ENCODE results near the gene KLRC4.
"Not testable (repeated sequence)": the region's sequence is repeated elsewhere in the genome, so short reads cannot be mapped to it uniquely, and the experiment has no call there.

The KLRC4 gene

DNA sequence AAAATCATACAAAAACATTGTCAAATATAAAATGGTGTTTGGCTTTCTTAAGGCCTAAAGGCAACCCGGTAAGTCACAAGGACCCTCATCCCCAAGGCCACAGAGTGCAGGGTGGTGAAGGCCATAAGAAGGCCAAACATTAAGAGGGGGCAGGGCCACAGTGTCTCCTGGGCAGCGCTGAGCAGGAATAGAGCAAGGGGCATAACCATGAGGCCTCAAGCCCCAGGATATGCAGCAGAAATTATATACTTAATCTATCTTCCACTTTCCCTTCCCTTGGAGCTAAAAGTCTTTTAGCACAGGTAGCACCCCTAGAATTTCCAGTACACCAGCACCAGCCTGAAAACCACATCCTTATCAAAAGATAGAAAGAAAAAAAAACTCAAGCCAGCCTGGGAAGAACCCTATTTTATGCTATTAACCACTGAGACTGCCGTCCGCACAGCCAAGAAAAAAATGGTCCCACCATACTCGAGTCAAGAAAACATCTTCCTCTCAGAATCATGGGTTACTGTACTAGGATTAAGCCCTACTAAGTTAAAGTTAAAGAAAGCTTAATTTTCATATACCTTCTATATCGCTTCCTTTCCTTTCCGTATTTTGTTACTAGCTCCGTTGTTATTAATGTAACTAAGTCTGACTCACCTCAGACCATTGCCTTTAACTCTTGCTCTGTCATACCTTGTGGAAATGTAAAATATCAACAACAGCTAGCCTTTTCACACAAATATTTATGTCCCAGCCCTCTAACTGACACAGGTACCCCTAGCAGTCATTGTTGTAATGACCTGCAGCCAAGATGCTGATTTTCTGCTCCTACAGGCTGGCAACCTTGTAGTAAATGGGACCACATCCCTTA is 39.8 kb downstream of the KLRC4 start:
- H3K4me1 ChIP-seq (ENCODE audit: control insufficient read depth in 2 of 2, insufficient read depth in 2 of 2, low read length in 2 of 2), result peaks cover 23 to 26% of the 10 kb centered on the region in 2 donors
- H3K4me3 ChIP-seq (ENCODE audit: low read length in 2 of 2), result no peak overlapping the region
- H3K27ac ChIP-seq (ENCODE audit: low read depth in 2 of 2, low read length in 2 of 2), result no peak overlapping the region
- no peaks in the 10 kb centered on the region for H3K9me3 ChIP-seq (ENCODE audit: control insufficient read depth in 2 of 2, low read length in 2 of 2)
- H3K27me3 ChIP-seq (ENCODE audit: control insufficient read depth in 2 of 2, insufficient read depth in 2 of 2, low read length in 2 of 2), result no peaks in the 10 kb centered on the region
- no peaks in the 10 kb centered on the region for H3K36me3 ChIP-seq (ENCODE audit: control insufficient read depth in 2 of 2, insufficient read depth in 2 of 2, low read length in 2 of 2)
- no peak overlapping the region for H3K9ac ChIP-seq (ENCODE audit: low read depth in 1 of 2, low read length in 2 of 2)

DNA sequence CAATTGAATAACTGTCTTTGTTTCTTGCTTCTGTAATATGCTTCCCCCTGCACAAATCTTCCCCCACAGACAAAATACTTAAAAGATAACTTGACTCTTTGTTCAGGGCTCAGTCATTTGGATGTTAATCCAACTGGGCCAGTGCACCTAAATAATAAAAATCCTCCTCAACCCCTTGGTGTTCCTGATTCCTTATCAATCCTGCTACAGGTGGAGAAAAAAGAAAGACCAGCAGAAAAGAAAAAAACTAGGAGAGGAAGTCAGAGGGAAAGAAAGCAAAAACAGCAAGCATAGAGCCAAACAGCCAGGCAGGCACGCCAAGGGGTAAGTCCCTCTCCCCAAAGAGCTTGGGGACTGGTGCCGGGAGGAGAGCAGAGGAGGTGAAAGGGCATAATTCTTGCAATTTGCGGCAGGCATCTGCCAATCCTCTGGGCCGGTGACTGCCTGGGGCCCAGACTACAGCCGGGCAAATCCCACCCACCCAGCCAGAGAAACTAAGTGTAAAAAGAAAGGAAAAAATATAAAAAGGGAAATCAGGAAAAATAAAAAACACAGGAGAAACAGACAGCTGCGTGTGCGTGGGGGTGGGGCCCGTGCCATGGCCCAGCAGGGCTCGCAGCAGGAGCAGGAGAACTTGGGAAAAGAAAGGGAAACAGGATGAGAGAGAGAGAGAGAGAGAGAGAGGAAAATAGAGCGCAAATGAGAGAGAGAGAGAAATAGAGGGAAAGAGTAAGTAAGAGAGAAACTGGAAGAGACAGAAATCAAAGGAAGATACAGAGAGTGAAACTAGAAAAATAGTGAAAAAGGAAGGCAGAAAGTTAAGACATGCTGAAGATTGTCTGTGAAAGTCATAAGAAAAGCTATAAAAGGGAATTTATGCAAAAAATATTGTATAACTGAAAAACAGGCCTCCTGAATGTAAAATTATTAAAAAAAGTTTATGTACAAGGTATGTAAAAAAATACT is 41.1 kb downstream of the KLRC4 start:
- H3K36me3 ChIP-seq (ENCODE audit: control insufficient read depth in 2 of 2, insufficient read depth in 2 of 2, low read length in 2 of 2), result no peaks in the 10 kb centered on the region
- no peak overlapping the region for H3K4me3 ChIP-seq (ENCODE audit: low read length in 2 of 2)
- no peak overlapping the region for H3K27ac ChIP-seq (ENCODE audit: low read depth in 2 of 2, low read length in 2 of 2)
- H3K4me1 ChIP-seq (ENCODE audit: control insufficient read depth in 2 of 2, insufficient read depth in 2 of 2, low read length in 2 of 2), result peaks cover 32 to 35% of the 10 kb centered on the region in 2 donors
- no peaks in the 10 kb centered on the region for H3K9me3 ChIP-seq (ENCODE audit: control insufficient read depth in 2 of 2, low read length in 2 of 2)
- no peak overlapping the region for H3K9ac ChIP-seq (ENCODE audit: low read depth in 1 of 2, low read length in 2 of 2)
- H3K27me3 ChIP-seq (ENCODE audit: control insufficient read depth in 2 of 2, insufficient read depth in 2 of 2, low read length in 2 of 2), result no peaks in the 10 kb centered on the region

DNA sequence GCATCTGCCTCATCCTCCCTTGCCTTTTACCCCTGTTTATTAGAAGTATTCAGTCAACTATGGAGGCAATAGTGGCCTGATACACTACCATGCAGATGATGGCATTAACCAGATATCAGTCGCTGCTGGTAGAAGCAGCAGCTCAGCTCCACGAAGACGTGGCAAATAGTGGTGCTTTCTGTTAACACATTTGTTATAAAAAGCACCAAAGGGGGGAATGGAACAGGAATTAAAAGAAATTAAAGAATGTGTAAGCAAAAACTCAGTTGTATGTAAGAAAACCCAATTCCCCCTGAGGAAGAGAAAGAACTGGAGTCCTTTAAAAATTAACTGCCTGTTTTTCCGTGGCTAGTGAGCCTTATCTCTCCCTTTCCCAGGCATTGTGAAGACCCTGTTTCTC is 41.8 kb downstream of the KLRC4 start:
- H3K27me3 ChIP-seq (ENCODE audit: control insufficient read depth in 2 of 2, insufficient read depth in 2 of 2, low read length in 2 of 2); H3K4me3 ChIP-seq (ENCODE audit: low read length in 2 of 2); H3K36me3 ChIP-seq (ENCODE audit: control insufficient read depth in 2 of 2, insufficient read depth in 2 of 2, low read length in 2 of 2); H3K9me3 ChIP-seq (ENCODE audit: control insufficient read depth in 2 of 2, low read length in 2 of 2); H3K27ac ChIP-seq (ENCODE audit: low read depth in 2 of 2, low read length in 2 of 2); H3K9ac ChIP-seq (ENCODE audit: low read depth in 1 of 2, low read length in 2 of 2): not testable (repeated sequence)
- peaks cover 36% of the 10 kb centered on the region in 2 donors for H3K4me1 ChIP-seq (ENCODE audit: control insufficient read depth in 2 of 2, insufficient read depth in 2 of 2, low read length in 2 of 2)

DNA sequence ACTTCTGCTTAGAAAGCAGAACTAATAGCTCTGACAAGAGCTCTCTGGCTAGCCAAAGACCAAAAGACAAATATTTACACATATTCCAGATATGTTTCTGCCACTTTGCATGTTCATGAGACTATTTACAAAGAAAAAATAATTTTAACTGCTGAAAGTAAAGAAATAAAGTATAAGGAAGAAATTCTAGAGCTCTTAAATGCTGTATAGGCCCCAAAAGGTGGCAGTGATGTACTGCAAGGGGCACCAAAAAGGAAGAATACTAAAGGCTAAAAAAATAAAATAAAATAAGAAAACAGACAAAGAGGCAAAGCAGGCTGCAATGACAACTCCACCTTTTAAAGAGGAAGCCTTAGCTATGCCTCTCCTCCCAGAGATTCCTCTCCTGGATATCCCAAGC is 42.7 kb downstream of the KLRC4 start:
- no peaks in the 10 kb centered on the region for H3K27me3 ChIP-seq (ENCODE audit: control insufficient read depth in 2 of 2, insufficient read depth in 2 of 2, low read length in 2 of 2)
- H3K27ac ChIP-seq (ENCODE audit: low read depth in 2 of 2, low read length in 2 of 2), result peak overlapping the region in 1 of 2 donors; percentile 98
- no peaks in the 10 kb centered on the region for H3K9me3 ChIP-seq (ENCODE audit: control insufficient read depth in 2 of 2, low read length in 2 of 2)
- H3K36me3 ChIP-seq (ENCODE audit: control insufficient read depth in 2 of 2, insufficient read depth in 2 of 2, low read length in 2 of 2), result no peaks in the 10 kb centered on the region
- H3K4me3 ChIP-seq (ENCODE audit: low read length in 2 of 2), result no peak overlapping the region
- peaks cover 32 to 35% of the 10 kb centered on the region in 2 donors for H3K4me1 ChIP-seq (ENCODE audit: control insufficient read depth in 2 of 2, insufficient read depth in 2 of 2, low read length in 2 of 2)
- peak overlapping the region in 1 of 2 donors; percentile 16 for H3K9ac ChIP-seq (ENCODE audit: low read depth in 1 of 2, low read length in 2 of 2)

DNA sequence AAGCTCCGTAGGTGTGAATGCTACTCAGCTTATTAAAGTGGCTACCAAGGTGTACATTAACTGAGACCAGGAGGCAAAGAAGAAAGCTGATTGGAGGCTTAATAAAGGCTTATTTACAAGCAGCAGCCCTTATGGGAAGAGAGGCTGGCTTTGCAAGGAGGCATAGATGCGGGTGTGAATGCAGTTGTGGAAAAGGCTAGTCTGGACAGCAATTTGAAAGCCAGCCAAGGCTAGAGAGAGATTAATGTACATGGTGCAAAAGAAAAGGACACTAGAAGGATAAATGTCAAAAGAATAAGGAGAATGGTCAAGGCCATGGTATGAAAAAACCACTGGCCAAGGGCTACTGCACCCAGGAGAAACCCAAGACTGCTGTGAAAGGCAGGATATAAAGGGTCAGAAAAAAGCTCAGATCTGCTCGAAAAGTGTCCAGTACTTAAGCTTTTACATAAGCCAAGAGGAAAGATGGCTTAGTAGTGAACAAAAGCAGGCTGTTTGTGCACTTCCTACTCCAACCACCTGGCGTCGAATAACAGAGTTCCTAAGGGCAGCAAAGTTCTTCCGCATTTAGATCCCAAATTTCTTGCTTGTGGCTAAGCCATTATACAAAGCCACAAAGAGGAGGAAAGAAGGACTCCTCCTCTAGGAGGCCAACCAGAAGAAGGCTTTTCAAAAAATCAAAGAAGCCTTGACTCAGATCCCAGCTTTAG is 43.7 kb downstream of the KLRC4 start:
- Histone ChIP-seq H3K4me1 (ENCODE audit: control insufficient read depth in 2 of 2, insufficient read depth in 2 of 2, low read length in 2 of 2) (peaks cover 32 to 35% of the 10 kb centered on the region in 2 donors), H3K9ac (ENCODE audit: low read depth in 1 of 2, low read length in 2 of 2) (peak overlapping the region in 1 of 2 donors; percentile 96)

DNA sequence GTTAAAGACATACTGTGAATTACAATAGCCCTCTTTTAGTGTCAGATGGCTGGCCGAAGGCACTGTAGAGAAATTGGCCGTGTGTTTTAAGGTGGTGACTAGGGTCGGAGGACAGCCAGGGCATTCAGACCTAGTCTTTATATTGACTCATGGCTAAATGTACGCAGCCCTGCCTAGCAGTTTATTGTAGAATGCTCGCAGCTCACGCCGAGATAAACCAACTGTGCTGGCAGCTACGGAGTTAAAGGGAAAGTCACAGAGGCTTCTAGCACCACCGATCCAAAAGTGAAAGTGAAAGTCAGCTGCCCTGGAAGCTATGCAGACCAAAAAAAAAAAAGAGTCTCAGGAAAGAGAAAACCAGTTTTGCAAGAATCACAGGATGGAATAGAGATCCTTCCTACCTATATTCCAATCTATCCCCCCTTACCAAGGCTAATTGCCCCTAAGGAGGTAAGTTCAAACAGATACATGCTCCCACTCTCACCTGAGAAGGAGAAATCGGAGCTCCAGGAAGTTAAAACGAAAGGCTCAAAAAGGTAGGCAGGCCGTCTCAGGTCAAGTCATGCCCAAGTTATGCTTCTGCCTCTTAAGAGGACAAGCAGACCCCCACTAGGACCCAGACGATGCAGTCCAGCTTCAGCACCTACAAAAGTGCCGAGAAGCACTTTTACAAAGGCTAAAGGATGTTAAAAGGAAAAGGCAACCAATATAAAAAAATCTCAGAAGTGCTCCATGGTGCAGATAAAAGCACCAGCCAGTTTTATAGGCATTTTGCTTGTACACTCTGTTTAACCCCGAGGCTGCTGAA is 44.5 kb downstream of the KLRC4 start:
- H3K9ac ChIP-seq (ENCODE audit: low read depth in 1 of 2, low read length in 2 of 2), result peak overlapping the region; percentile 74 to 96
- no peaks in the 10 kb centered on the region for H3K27me3 ChIP-seq (ENCODE audit: control insufficient read depth in 2 of 2, insufficient read depth in 2 of 2, low read length in 2 of 2)
- H3K27ac ChIP-seq (ENCODE audit: low read depth in 2 of 2, low read length in 2 of 2), result peak overlapping the region; percentile 88 to 98
- peaks cover 32 to 35% of the 10 kb centered on the region in 2 donors for H3K4me1 ChIP-seq (ENCODE audit: control insufficient read depth in 2 of 2, insufficient read depth in 2 of 2, low read length in 2 of 2)
- H3K9me3 ChIP-seq (ENCODE audit: control insufficient read depth in 2 of 2, low read length in 2 of 2), result no peaks in the 10 kb centered on the region
- peak overlapping the region; percentile 90 to 92 for H3K4me3 ChIP-seq (ENCODE audit: low read length in 2 of 2)
- H3K36me3 ChIP-seq (ENCODE audit: control insufficient read depth in 2 of 2, insufficient read depth in 2 of 2, low read length in 2 of 2), result no peaks in the 10 kb centered on the region

More for the DNA sequence above, 43.7 kb downstream of the KLRC4 start:
- no peaks in the 10 kb centered on the region for H3K36me3 ChIP-seq (ENCODE audit: control insufficient read depth in 2 of 2, insufficient read depth in 2 of 2, low read length in 2 of 2)
- peak overlapping the region; percentile 88 to 98 for H3K27ac ChIP-seq (ENCODE audit: low read depth in 2 of 2, low read length in 2 of 2)
- peak overlapping the region; percentile 90 to 92 for H3K4me3 ChIP-seq (ENCODE audit: low read length in 2 of 2)
- no peaks in the 10 kb centered on the region for H3K9me3 ChIP-seq (ENCODE audit: control insufficient read depth in 2 of 2, low read length in 2 of 2)
- no peaks in the 10 kb centered on the region for H3K27me3 ChIP-seq (ENCODE audit: control insufficient read depth in 2 of 2, insufficient read depth in 2 of 2, low read length in 2 of 2)

DNA sequence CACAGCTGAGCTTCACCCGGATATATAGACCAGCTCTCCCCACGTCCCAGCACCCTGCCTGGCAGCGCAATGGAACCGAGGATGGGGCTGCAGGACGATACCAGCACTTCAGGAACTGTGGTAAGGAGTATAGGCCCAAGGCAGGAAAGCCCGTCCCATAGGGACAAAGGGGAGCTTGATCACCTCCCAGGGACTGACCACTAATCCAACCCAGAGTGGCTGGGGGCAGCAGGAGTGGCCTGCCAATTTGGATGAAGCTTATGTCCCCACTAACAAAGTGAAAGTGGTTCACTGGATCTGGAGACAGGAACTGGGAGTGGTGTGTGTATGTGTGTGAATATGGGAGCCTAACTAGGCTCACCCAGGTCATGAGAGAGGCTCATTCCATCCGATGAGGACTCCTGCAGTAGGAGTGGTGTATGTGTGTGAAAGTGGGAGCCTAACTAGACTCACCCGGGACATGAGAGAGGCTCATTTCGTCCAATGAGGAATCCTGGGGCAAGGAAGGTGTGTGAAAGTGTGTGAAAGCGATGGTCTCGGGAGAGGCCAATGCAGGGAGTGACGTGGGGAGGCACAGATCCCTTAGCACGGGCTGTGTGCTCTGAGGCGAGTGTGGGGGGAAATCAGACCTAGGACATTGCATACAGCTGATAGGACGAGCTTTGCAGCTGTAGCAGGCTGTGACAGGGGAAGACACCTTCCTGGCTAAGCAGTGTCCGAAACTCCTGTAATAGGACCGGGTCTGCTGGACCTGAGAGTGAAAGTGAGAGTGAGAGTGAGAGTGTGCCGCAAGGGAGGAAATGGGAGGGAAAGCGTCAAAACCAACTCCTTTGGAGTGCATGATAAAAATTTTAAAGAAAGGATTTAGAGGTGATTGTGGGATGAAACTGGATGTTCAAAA is 45.4 kb downstream of the KLRC4 start:
- peak overlapping the region; percentile 74 to 96 for H3K9ac ChIP-seq (ENCODE audit: low read depth in 1 of 2, low read length in 2 of 2)
- H3K4me1 ChIP-seq (ENCODE audit: control insufficient read depth in 2 of 2, insufficient read depth in 2 of 2, low read length in 2 of 2), result peaks cover 32 to 35% of the 10 kb centered on the region in 2 donors
- H3K27me3 ChIP-seq (ENCODE audit: control insufficient read depth in 2 of 2, insufficient read depth in 2 of 2, low read length in 2 of 2), result no peaks in the 10 kb centered on the region
- H3K9me3 ChIP-seq (ENCODE audit: control insufficient read depth in 2 of 2, low read length in 2 of 2), result no peaks in the 10 kb centered on the region
- H3K4me3 ChIP-seq (ENCODE audit: low read length in 2 of 2), result peak overlapping the region; percentile 90 to 92
- H3K27ac ChIP-seq (ENCODE audit: low read depth in 2 of 2, low read length in 2 of 2), result peak overlapping the region; percentile 88 to 98
- no peaks in the 10 kb centered on the region for H3K36me3 ChIP-seq (ENCODE audit: control insufficient read depth in 2 of 2, insufficient read depth in 2 of 2, low read length in 2 of 2)

DNA sequence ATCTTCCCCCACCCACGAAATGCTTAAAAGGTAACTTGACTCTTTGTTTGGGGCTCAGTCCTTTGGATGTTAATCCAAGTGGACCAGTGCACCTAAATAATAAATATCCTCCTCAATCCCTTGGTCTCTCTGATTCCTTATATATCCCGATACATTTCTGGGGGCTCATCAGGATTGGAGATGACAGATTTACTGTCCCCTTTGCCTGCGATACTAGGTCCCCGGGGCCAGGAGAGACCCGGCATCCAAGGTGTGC is 46.0 kb downstream of the KLRC4 start:
- H3K4me1 ChIP-seq (ENCODE audit: control insufficient read depth in 2 of 2, insufficient read depth in 2 of 2, low read length in 2 of 2), result peaks cover 32 to 35% of the 10 kb centered on the region in 2 donors

More for the DNA sequence above, 46.0 kb downstream of the KLRC4 start:
- peak overlapping the region; percentile 90 to 92 for H3K4me3 ChIP-seq (ENCODE audit: low read length in 2 of 2)
- no peaks in the 10 kb centered on the region for H3K9me3 ChIP-seq (ENCODE audit: control insufficient read depth in 2 of 2, low read length in 2 of 2)
- peak overlapping the region; percentile 88 to 98 for H3K27ac ChIP-seq (ENCODE audit: low read depth in 2 of 2, low read length in 2 of 2)
- H3K27me3 ChIP-seq (ENCODE audit: control insufficient read depth in 2 of 2, insufficient read depth in 2 of 2, low read length in 2 of 2), result no peaks in the 10 kb centered on the region
- H3K36me3 ChIP-seq (ENCODE audit: control insufficient read depth in 2 of 2, insufficient read depth in 2 of 2, low read length in 2 of 2), result no peaks in the 10 kb centered on the region
- H3K9ac ChIP-seq (ENCODE audit: low read depth in 1 of 2, low read length in 2 of 2), result peak overlapping the region; percentile 74 to 96
